ENCODE measurements around the gene PLAAT2. TPM values are rescaled to one million over a fixed set of nuclear protein-coding genes. Genes with fewer than 3 reads are reported as not detected.

The PLAAT2 gene
- total and polyA plus RNA-seq, 4 donors, result 0.32 to 0.44 TPM; not detected in 2

- Histone ChIP-seq H3K4me3 (ENCODE audit: low read depth in 1 of 3, low read length in 3 of 3) (no peak overlapping the region), H3K27ac (ENCODE audit: low read depth in 1 of 2, low read length in 2 of 2) (no peak overlapping the region), H3K9ac (ENCODE audit: low read depth in 1 of 2, low read length in 2 of 2) (no peak overlapping the region), H3K9me3 (ENCODE audit: control insufficient read depth in 4 of 4, low read length in 3 of 4) (no peaks in the 10 kb centered on the region), H3K27me3 (ENCODE audit: control insufficient read depth in 4 of 4, insufficient read depth in 4 of 4, low read length in 3 of 4) (no peaks in the 10 kb centered on the region), H3K36me3 (ENCODE audit: control insufficient read depth in 4 of 4, insufficient read depth in 3 of 4, low read depth in 1 of 4, low read length in 3 of 4) (no peaks in the 10 kb centered on the region), H3K4me1 (ENCODE audit: control insufficient read depth in 4 of 4, insufficient read depth in 4 of 4, low read length in 3 of 4) (peaks cover 3 to 15% (median 8%) of the 10 kb centered on the region in 4 donors)
- no peak for DNase-seq (ENCODE audit: low spot score)
- TF ChIP-seq RAD21 (IDR thresholded peaks at IDR 0.05) (no peak), CTCF (IDR thresholded peaks at IDR 0.05; ENCODE audit: low read depth, low read length, missing input control) (no peak), SP1 (IDR thresholded peaks at IDR 0.05) (no peak), TAF1 (conservative IDR thresholded peaks at IDR 0.05) (no peak), ATF3 (IDR thresholded peaks at IDR 0.05) (no peak), HNF4G (IDR thresholded peaks at IDR 0.05) (no peak), ZBTB33 (IDR thresholded peaks at IDR 0.05) (no peak), HNF4A (conservative IDR thresholded peaks at IDR 0.05) (no peak), MAX (IDR thresholded peaks at IDR 0.05) (no peak), YY1 (IDR thresholded peaks at IDR 0.05) (no peak), REST (IDR thresholded peaks at IDR 0.05) (no peak), FOXA2 (IDR thresholded peaks at IDR 0.05) (no peak), RXRA (IDR thresholded peaks at IDR 0.05) (no peak), EGR1 (IDR thresholded peaks at IDR 0.05; ENCODE audit: low read depth in 2 of 2) (no peak), JUND (IDR thresholded peaks at IDR 0.05) (no peak), NR2F2 (IDR thresholded peaks at IDR 0.05) (no peak), GABPA (IDR thresholded peaks at IDR 0.05 in 1 of 2, conservative IDR thresholded peaks at IDR 0.05 in 1 of 2) (no peak), FOXA1 (IDR thresholded peaks at IDR 0.05) (no peak)
- 86% methylated on average over 4 of the region's 4 CpGs for WGBS
Observed at GRCh38 chr11:63564784-63565350, 1.7 kb upstream of the PLAAT2 start.
